ENCODE results near the gene ZDHHC14.

ZDHHC14 gene

DNA sequence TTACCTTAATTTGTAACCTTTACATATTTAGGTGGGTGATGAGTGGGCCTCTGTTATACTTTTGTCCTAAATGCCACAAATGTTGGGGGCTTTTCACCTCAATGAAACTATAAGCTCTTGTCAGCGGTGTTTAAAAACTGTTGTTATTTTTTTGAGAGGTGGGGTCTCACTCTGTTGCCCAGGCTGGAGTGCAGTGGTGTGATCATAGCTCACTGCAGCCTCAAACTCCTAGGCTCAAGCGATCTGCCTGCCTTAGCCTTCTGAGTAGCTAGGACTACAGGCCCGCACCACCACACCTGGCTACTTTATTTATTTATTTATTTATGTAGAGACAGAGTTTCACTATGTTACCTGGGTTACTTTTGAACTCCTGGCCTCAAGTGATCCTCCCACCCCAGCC lies 66.7 kb downstream of the ZDHHC14 start:
- no peak overlapping the region for H3K4me3 ChIP-seq (replicated peaks in 1 of 2; ENCODE audit: low read depth in 2 of 2, low read length in 2 of 2)
- TF ChIP-seq, protein P1, sequence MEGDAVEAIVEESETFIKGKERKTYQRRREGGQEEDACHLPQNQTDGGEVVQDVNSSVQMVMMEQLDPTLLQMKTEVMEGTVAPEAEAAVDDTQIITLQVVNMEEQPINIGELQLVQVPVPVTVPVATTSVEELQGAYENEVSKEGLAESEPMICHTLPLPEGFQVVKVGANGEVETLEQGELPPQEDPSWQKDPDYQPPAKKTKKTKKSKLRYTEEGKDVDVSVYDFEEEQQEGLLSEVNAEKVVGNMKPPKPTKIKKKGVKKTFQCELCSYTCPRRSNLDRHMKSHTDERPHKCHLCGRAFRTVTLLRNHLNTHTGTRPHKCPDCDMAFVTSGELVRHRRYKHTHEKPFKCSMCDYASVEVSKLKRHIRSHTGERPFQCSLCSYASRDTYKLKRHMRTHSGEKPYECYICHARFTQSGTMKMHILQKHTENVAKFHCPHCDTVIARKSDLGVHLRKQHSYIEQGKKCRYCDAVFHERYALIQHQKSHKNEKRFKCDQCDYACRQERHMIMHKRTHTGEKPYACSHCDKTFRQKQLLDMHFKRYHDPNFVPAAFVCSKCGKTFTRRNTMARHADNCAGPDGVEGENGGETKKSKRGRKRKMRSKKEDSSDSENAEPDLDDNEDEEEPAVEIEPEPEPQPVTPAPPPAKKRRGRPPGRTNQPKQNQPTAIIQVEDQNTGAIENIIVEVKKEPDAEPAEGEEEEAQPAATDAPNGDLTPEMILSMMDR (IDR thresholded peaks at IDR 0.05; ENCODE audit: low read depth, low read length), result no peak
- no peak for DNase-seq (ENCODE audit: low read depth in 2 of 2)

DNA sequence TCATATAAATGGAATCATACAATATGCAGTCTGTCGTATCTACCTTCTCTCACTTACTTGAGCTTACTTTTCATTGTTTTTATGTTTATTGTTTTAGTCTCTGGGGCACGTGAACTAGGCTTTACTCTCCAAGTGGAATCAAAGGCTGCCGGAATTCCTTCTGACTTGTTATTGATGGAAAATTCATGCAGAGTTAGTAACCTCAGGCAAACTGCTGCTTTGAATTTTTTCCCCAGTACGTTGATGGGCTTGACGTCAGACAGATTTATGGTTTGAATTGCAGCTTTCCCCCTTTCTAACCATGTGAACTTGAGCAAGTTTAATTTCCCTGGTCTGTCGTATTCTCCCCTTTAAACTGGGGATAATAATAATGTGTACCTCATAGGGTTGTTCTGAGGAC lies 68.6 kb downstream of the ZDHHC14 start:
- TF ChIP-seq, protein P1 (IDR thresholded peaks at IDR 0.05; ENCODE audit: low read depth, low read length), result no peak
- H3K4me3 ChIP-seq (replicated peaks in 1 of 2; ENCODE audit: low read depth in 2 of 2, low read length in 2 of 2), result no peak overlapping the region
- DNase-seq (ENCODE audit: low read depth in 2 of 2), result no peak

DNA sequence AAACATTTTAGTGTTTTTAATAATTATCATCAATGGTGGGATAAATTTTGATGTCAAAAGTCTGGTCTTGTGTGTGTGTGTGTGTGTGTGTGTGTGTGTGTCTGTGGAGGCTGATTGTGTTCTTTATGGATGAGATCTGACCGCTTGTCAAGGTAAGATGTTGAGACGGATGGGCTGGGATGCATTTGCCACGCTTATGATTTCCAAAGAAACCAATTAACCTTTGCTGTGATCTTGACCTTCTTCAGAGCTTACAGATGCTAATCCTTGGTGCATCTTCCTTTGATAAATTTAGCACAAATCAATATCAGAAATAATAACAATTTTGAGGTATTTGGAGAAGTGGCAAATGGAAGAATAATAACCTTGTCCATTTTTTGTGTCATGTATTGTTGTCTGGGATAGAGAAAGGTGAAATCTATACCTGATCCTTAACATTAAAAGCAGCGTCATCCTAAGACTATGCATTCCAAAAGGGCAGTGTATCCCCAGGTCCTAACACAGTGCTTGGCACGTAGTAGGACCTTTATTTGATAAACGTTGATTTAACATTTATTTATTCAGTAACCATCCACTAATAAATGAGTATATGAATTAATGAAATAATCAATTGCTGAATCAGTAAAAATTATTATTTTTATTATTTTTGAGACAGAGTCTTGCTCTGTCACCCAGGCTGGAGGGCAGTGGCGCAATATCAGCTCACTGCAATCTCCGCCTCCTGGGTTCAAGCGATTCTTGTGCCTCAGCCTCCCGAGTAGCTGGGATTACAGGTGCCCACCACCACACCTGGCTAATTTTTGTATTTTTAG lies 70.1 kb downstream of the ZDHHC14 start:
- TF ChIP-seq, protein P1 (IDR thresholded peaks at IDR 0.05; ENCODE audit: low read depth, low read length), result no peak
- no peak for DNase-seq (ENCODE audit: low read depth in 2 of 2)
- H3K4me3 ChIP-seq (replicated peaks in 1 of 2; ENCODE audit: low read depth in 2 of 2, low read length in 2 of 2), result no peak overlapping the region

DNA sequence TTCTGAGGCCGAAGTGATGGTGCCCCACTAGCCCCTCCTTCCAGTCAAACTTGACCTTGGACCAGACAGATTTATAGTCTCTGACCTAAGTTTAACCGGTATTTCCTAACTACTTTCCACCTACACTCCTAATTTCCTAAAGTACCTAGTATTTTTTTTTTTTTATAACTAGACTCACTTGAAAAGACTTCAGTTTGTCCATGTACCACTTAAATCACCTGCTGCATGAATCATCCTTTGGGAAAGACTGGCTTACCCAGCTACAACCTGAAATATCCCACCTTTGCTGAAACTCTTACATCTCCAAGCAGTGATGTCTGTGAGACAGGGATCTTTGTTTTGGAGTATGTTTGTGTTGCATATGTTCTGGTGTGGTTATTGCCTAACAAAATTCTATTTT lies 71.1 kb downstream of the ZDHHC14 start:
- no peak overlapping the region for H3K4me3 ChIP-seq (replicated peaks in 1 of 2; ENCODE audit: low read depth in 2 of 2, low read length in 2 of 2)
- TF ChIP-seq, protein P1 (IDR thresholded peaks at IDR 0.05; ENCODE audit: low read depth, low read length), result no peak
- no peak for DNase-seq (ENCODE audit: low read depth in 2 of 2)

DNA sequence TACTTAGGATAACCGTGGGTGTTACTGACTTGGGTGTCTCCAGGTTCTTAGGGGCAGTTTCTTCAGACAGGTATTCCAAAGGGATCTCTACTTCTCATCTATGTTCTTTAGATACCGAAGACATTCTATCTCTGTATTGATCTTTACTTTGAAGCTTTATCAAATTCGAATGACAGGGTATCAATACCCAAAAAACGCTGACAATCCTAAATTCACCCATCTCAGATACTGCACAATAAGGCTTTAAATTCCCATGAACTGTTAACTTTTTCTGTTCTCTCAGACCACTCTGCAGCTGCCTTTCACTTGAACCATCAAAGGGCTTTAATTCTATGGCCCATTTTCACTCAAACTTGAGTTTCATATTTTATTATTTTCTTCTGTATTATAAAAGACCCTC lies 72.1 kb downstream of the ZDHHC14 start:
- TF ChIP-seq, protein P1 (IDR thresholded peaks at IDR 0.05; ENCODE audit: low read depth, low read length), result no peak
- no peak overlapping the region for H3K4me3 ChIP-seq (replicated peaks in 1 of 2; ENCODE audit: low read depth in 2 of 2, low read length in 2 of 2)
- DNase-seq (ENCODE audit: low read depth in 2 of 2), result no peak

DNA sequence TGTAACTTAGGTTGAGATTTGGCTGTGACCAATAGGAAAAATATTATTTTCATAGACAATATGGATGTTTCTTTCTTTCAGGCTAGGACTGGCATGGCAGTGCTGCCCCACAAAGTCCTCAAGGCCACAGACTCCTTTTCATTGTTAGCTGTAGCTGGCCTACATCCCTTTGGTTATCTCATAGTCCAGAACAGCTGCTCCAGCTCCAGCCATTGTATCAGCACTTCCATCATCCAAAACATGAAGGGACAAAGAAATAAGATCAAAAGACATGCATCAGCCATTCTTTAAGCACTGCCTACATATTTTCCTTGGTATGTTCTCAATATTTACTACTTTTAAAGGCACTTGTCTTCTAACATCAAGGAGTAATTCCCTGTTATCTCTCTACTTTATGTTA lies 73.0 kb downstream of the ZDHHC14 start:
- TF ChIP-seq, protein P1 (IDR thresholded peaks at IDR 0.05; ENCODE audit: low read depth, low read length), result no peak
- no peak overlapping the region for H3K4me3 ChIP-seq (replicated peaks in 1 of 2; ENCODE audit: low read depth in 2 of 2, low read length in 2 of 2)

More for the DNA sequence above, 73.0 kb downstream of the ZDHHC14 start:
- no peak for DNase-seq (ENCODE audit: low read depth in 2 of 2)

Data from cardiac fibroblast (primary cell).